Smooth muscle cell (in vitro differentiated cells): Measurements from ENCODE around the gene LMTK2. TPM values are rescaled to one million over a fixed set of nuclear protein-coding genes. Genes with fewer than 3 reads are reported as not detected.

Experiments used
- DNase-seq: peaks from one replicate; lab custom pipeline; 2025; ENCODE audit not compliant: unreplicated experiment; lab: John Stamatoyannopoulos, UW
- H2AFZ ChIP-seq: fragments of 200-600 bp; sonication (generic); 2 replicates; pipeline ENCODE4 v1.6.0; 2016; ENCODE audit warnings: antibody characterized with exemption, low read depth, mild to moderate bottlenecking
- H3F3A ChIP-seq: fragments of 200-600 bp; sonication (generic); 2 replicates; pipeline ENCODE4 v1.6.0; 2017; ENCODE audit warnings: antibody characterized with exemption, low read depth
- H3K27ac ChIP-seq: fragments of 200-600 bp; sonication (generic); 2 replicates; pipeline ENCODE4 v1.5.1; 2016; ENCODE audit warnings: low read depth, mild to moderate bottlenecking
- H3K27me3 ChIP-seq: fragments of 200-600 bp; sonication (generic); 2 replicates; pipeline ENCODE4 v1.6.1; 2016; ENCODE audit warnings: low read depth, mild to moderate bottlenecking
- H3K36me3 ChIP-seq: fragments of 200-600 bp; sonication (generic); 2 replicates; pipeline ENCODE4 v1.5.1; 2016; ENCODE audit warnings: low read depth
- H3K4me1 ChIP-seq: fragments of 200-600 bp; sonication (generic); 2 replicates; pipeline ENCODE4 v1.5.1; 2016; ENCODE audit warnings: low read depth
- H3K4me2 ChIP-seq: fragments of 200-600 bp; sonication (generic); 2 replicates; pipeline ENCODE4 v1.6.0; 2016; ENCODE audit warnings: mild to moderate bottlenecking
- H3K4me3 ChIP-seq: fragments of 200-600 bp; sonication (generic); 2 replicates; pipeline ENCODE4 v1.5.1; 2016; ENCODE audit warnings: mild to moderate bottlenecking
- H3K79me2 ChIP-seq: fragments of 200-600 bp; sonication (generic); 2 replicates; pipeline ENCODE4 v1.6.0; 2016; ENCODE audit warnings: low read depth, mild to moderate bottlenecking
- H3K9ac ChIP-seq: fragments of 200-600 bp; sonication (generic); 2 replicates; pipeline ENCODE4 v1.6.0; 2016; ENCODE audit warnings: low read depth
- H3K9me3 ChIP-seq: fragments of 200-600 bp; sonication (generic); replicated peaks from 2 replicates; pipeline ENCODE4 v1.5.1; 2016; ENCODE audit warnings: low read depth
- H4K20me1 ChIP-seq: fragments of 200-600 bp; sonication (generic); 2 replicates; pipeline ENCODE4 v1.6.0; 2016; ENCODE audit warnings: low read depth
- CTCF ChIP-seq: fragments of 200-600 bp; sonication (generic); IDR thresholded peaks from 2 replicates; pipeline ENCODE4 v1.5.1; 2017; ENCODE audit warnings: borderline replicate concordance, mild to moderate bottlenecking, antibody characterized with exemption; ENCODE audit not compliant: insufficient read depth, poor library complexity, severe bottlenecking
- WGBS: methylation state at CpG from one replicate; pipeline ENCODE4 v1.1.7; 2016; ENCODE audit warnings: low lambda C conversion rate; 5-methylcytosine and 5-hydroxymethylcytosine counted together
- polyA plus RNA-seq: library from polyadenylated mRNA; unstranded; fragments of >200 nt; fragmentation: Nextera tagmentation; extraction: Ambion mirVana; gene quantifications from 2 replicates; pipeline ENCODE4 v1.2.1, GENCODE V29; 2016
- total RNA-seq: library from RNA; depleted of rRNA; stranded (reverse); fragments of >200 nt; gene quantifications from 2 replicates; pipeline ENCODE4 v1.2.3, GENCODE V29; 2014

Gene LMTK2
- total and polyA plus RNA-seq, 2 experiments from 2014 or later: 3.0 to 8.7 TPM

- no peaks in the 10 kb centered on the region for H3F3A ChIP-seq
- no peak for DNase-seq
- no peaks in the 10 kb centered on the region for H3K79me2 ChIP-seq
- H3K9ac ChIP-seq: no peak overlapping the region
- no peak for TF ChIP-seq CTCF
- no peaks in the 10 kb centered on the region for H3K36me3 ChIP-seq
- H3K4me1 ChIP-seq: no peaks in the 10 kb centered on the region
- 87% methylated on average over 7 of the region's 7 CpGs for WGBS
- no peak overlapping the region for H3K4me3 ChIP-seq
- no peaks in the 10 kb centered on the region for H3K27me3 ChIP-seq
- no peaks in the 10 kb centered on the region for H4K20me1 ChIP-seq
- no peak overlapping the region for H3K4me2 ChIP-seq
- no peak overlapping the region for H2AFZ ChIP-seq
- H3K9me3 ChIP-seq: no peaks in the 10 kb centered on the region
- no peak overlapping the region for H3K27ac ChIP-seq
Observed at GRCh38 chr7:98081319-98081718, 25.3 kb upstream of the LMTK2 start.

- 96% methylated on average over 3 of the region's 3 CpGs for WGBS
- no peak overlapping the region for H3K27ac ChIP-seq
- H3K4me2 ChIP-seq: no peak overlapping the region
- no peak overlapping the region for H3K4me3 ChIP-seq
- no peaks in the 10 kb centered on the region for H3K79me2 ChIP-seq
- no peaks in the 10 kb centered on the region for H3K36me3 ChIP-seq
- DNase-seq: no peak
- H3K9me3 ChIP-seq: no peaks in the 10 kb centered on the region
- H3K27me3 ChIP-seq: no peaks in the 10 kb centered on the region
- H3K4me1 ChIP-seq: no peaks in the 10 kb centered on the region
- no peak overlapping the region for H3K9ac ChIP-seq
- H4K20me1 ChIP-seq: no peaks in the 10 kb centered on the region
- no peak for TF ChIP-seq CTCF
- no peaks in the 10 kb centered on the region for H3F3A ChIP-seq
- no peak overlapping the region for H2AFZ ChIP-seq
Observed at GRCh38 chr7:98084631-98085030, 22.0 kb upstream of the LMTK2 start.

DNA sequence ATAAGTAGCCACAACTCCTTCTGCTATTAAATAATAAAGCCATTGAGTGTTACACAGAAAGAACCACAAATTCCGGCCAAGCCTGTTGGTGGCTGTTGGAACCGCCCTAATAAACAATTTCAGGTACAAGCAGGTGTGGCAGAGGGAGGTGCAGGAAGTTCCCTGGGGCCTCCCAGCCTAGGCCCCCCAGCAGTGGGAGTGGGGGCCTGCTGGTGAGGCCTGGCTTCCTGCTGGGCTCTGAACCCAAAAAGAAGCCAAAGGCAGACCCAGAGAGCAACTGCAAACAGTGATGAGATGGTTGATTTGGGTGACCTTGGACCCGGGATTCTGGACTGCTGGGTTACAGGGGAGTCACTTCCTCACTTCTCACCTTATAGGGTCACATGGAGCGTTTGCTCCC, 21.0 kb upstream of the LMTK2 start:
- Histone ChIP-seq H3K9ac (no peak overlapping the region), H3K4me3 (no peak overlapping the region), H3K9me3 (no peaks in the 10 kb centered on the region), H4K20me1 (no peaks in the 10 kb centered on the region), H3K4me1 (no peaks in the 10 kb centered on the region), H3F3A (no peaks in the 10 kb centered on the region), H3K27ac (no peak overlapping the region), H2AFZ (no peak overlapping the region), H3K4me2 (no peak overlapping the region), H3K36me3 (no peaks in the 10 kb centered on the region), H3K79me2 (no peaks in the 10 kb centered on the region), H3K27me3 (no peaks in the 10 kb centered on the region)
- TF ChIP-seq CTCF: no peak
- WGBS: 73% methylated on average over 4 of the region's 4 CpGs
- no peak for DNase-seq

DNA sequence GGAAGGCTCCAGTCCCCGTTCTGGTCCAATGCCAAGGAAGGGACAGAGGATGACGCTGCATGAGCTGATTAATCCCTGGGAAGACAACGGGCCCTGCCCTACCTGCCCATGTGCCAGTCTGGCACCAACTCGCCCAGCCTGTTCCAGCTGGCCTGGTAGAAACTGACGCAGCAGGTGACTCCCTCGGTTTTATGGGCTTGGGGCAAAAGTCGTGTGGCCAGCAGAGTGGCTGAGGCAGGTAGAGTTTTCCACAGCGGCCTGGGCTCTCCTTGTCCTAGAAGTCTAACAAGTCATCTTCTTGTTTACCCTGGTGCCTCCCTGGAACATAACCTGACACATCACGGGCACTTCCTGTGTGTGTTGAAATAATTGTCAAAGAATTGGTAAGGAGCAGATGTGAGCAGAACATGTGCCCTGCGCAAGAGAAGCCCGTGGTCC, 20.4 kb upstream of the LMTK2 start:
- Histone ChIP-seq H2AFZ (no peak overlapping the region), H4K20me1 (no peaks in the 10 kb centered on the region), H3K36me3 (no peaks in the 10 kb centered on the region), H3K27me3 (no peaks in the 10 kb centered on the region), H3K79me2 (no peaks in the 10 kb centered on the region), H3K9me3 (no peaks in the 10 kb centered on the region), H3K4me3 (no peak overlapping the region), H3F3A (no peaks in the 10 kb centered on the region), H3K4me2 (no peak overlapping the region), H3K4me1 (no peaks in the 10 kb centered on the region), H3K27ac (no peak overlapping the region), H3K9ac (no peak overlapping the region)
- no peak for TF ChIP-seq CTCF
- 93% methylated on average over 11 of the region's 11 CpGs for WGBS
- DNase-seq: no peak
